Left kidney (tissue), 2 donors: ENCODE measurements around the gene PASD1. TPM values are rescaled to one million over a fixed set of nuclear protein-coding genes. Genes with fewer than 3 reads are reported as not detected.

Source experiments
- DNase-seq: peaks from one replicate; pipeline ENCODE4 v3.0.0-alpha.2; 2013
- polyA plus RNA-seq: library from polyadenylated mRNA; unstranded; fragments of 120-200 nt; gene quantifications from one replicate; pipeline ENCODE4 v1.2.1, GENCODE V29; 2013; ENCODE audit not compliant: insufficient read length

Gene PASD1
- polyA plus RNA-seq, 1 donor = 0.05 TPM

GRCh38 chrX:151701531-151701930, 138.1 kb downstream of the PASD1 start:
- no peak for DNase-seq

- DNase-seq = no peak
These were observed 138.7 kb downstream of the PASD1 start for GRCh38 chrX:151702026-151702714.

GRCh38 chrX:151702741-151703340, 139.4 kb downstream of the PASD1 start:
- no peak for DNase-seq

GRCh38 chrX:151703487-151703886, 140.0 kb downstream of the PASD1 start:
- no peak for DNase-seq

GRCh38 chrX:151704041-151704663, 140.7 kb downstream of the PASD1 start:
- no peak for DNase-seq

GRCh38 chrX:151708821-151709220, 145.3 kb downstream of the PASD1 start:
- DNase-seq = no peak

GRCh38 chrX:151710457-151710856, 147.0 kb downstream of the PASD1 start:
- DNase-seq = no peak

GRCh38 chrX:151711154-151711553, 147.7 kb downstream of the PASD1 start:
- DNase-seq = no peak

GRCh38 chrX:151711787-151712186, 148.3 kb downstream of the PASD1 start:
- no peak for DNase-seq

- DNase-seq = no peak
These were observed 148.8 kb downstream of the PASD1 start for GRCh38 chrX:151712253-151712652.

GRCh38 chrX:151713849-151714248, 150.4 kb downstream of the PASD1 start:
- no peak for DNase-seq

GRCh38 chrX:151714362-151714761, 150.9 kb downstream of the PASD1 start:
- no peak for DNase-seq

- DNase-seq = no peak
These were observed 152.3 kb downstream of the PASD1 start, which contains the start of gene FATE1 for GRCh38 chrX:151715752-151716151. Gene FATE1 (plus strand): TSS chrX:151716035. CDS start chrX:151716120, 85 bp downstream.

GRCh38 chrX:151722241-151722846, 158.9 kb downstream of the PASD1 start:
- DNase-seq = peak; percentile 19

- no peak for DNase-seq
These were observed 159.8 kb downstream of the PASD1 start for GRCh38 chrX:151723156-151723760.

GRCh38 chrX:151724563-151725337, 161.3 kb downstream of the PASD1 start:
- no peak for DNase-seq

- DNase-seq = no peak
These were observed 161.8 kb downstream of the PASD1 start for GRCh38 chrX:151725338-151725614.

Other genes starting within 250 kb of the PASD1 start
- gene VMA21, start 166.5 kb upstream of the PASD1 start, polyA plus RNA-seq = 33.3 TPM
- 4.9 TPM for gene PRRG3, start 131.8 kb downstream of the PASD1 start, polyA plus RNA-seq
- not detected for gene FATE1, start 152.4 kb downstream of the PASD1 start, polyA plus RNA-seq
- gene CNGA2, start 171.1 kb downstream of the PASD1 start, polyA plus RNA-seq = not detected